Fibroblast of upper back skin (primary cell): ENCODE data around the gene RAB31.
"Not testable (repeated sequence)": the region's sequence is repeated elsewhere in the genome, so short reads cannot be mapped to it uniquely, and the experiment has no call there.

Experiments
- DNase-seq: peaks from one replicate; pipeline ENCODE4 v3.0.0-alpha.2; 2013

RAB31 gene

GRCh38 chr18:9764011-9764481, 55.9 kb downstream of the RAB31 start:
- no peak for DNase-seq

- DNase-seq, result no peak
These were observed 57.4 kb downstream of the RAB31 start for GRCh38 chr18:9765501-9765900.

- no peak for DNase-seq
These were observed 58.0 kb downstream of the RAB31 start for GRCh38 chr18:9766076-9766481.

- no peak for DNase-seq
These were observed 58.6 kb downstream of the RAB31 start for GRCh38 chr18:9766740-9767139.

- not testable (repeated sequence) for DNase-seq
These were observed 60.1 kb downstream of the RAB31 start for GRCh38 chr18:9768071-9768691.

- DNase-seq, result not testable (repeated sequence)
These were observed 62.0 kb downstream of the RAB31 start for GRCh38 chr18:9770111-9770510.

- peak; percentile 62 for DNase-seq
These were observed 63.3 kb downstream of the RAB31 start for GRCh38 chr18:9771261-9771976.

- DNase-seq, result no peak
These were observed 64.0 kb downstream of the RAB31 start for GRCh38 chr18:9771977-9772660.

GRCh38 chr18:9772847-9773677, 65.0 kb downstream of the RAB31 start:
- DNase-seq, result no peak

- DNase-seq, result no peak
These were observed 66.0 kb downstream of the RAB31 start for GRCh38 chr18:9774150-9774549.

- DNase-seq, result no peak
These were observed 67.1 kb downstream of the RAB31 start for GRCh38 chr18:9775178-9775577.

- no peak for DNase-seq
These were observed 71.5 kb downstream of the RAB31 start for GRCh38 chr18:9779630-9780029.

GRCh38 chr18:9782073-9782857, 74.2 kb downstream of the RAB31 start:
- DNase-seq, result peak; percentile 92

GRCh38 chr18:9786631-9787030, 78.5 kb downstream of the RAB31 start:
- DNase-seq, result no peak

GRCh38 chr18:9787036-9787435, 78.9 kb downstream of the RAB31 start:
- peak; percentile 83 for DNase-seq

- DNase-seq, result peak; percentile 93
These were observed 79.6 kb downstream of the RAB31 start for GRCh38 chr18:9787712-9788111.

GRCh38 chr18:9788140-9788539, 80.0 kb downstream of the RAB31 start:
- no peak for DNase-seq

GRCh38 chr18:9788860-9789259, 80.8 kb downstream of the RAB31 start:
- DNase-seq, result no peak

- no peak for DNase-seq
These were observed 82.2 kb downstream of the RAB31 start for GRCh38 chr18:9790261-9790660.

GRCh38 chr18:9791991-9792390, 83.9 kb downstream of the RAB31 start:
- DNase-seq, result no peak

- no peak for DNase-seq
These were observed 84.6 kb downstream of the RAB31 start for GRCh38 chr18:9792565-9793245.

GRCh38 chr18:9796011-9796410, 87.9 kb downstream of the RAB31 start:
- no peak for DNase-seq
